Jurkat, Clone E6-1 (cell line): ENCODE results near the gene GFM1.
"Not testable (repeated sequence)": the region's sequence is repeated elsewhere in the genome, so short reads cannot be mapped to it uniquely, and the experiment has no call there.

Experiments
- DNase-seq: peaks from one replicate; pipeline ENCODE4 v3.0.0-alpha.2; 2011; ENCODE audit warnings: low read depth, low spot score
- H3K4me3 ChIP-seq: 2 replicates; pipeline ENCODE4 v1.5.1; 2011; ENCODE audit warnings: mild to moderate bottlenecking, low read length, control low read depth, moderate library complexity

GFM1 gene

DNA sequence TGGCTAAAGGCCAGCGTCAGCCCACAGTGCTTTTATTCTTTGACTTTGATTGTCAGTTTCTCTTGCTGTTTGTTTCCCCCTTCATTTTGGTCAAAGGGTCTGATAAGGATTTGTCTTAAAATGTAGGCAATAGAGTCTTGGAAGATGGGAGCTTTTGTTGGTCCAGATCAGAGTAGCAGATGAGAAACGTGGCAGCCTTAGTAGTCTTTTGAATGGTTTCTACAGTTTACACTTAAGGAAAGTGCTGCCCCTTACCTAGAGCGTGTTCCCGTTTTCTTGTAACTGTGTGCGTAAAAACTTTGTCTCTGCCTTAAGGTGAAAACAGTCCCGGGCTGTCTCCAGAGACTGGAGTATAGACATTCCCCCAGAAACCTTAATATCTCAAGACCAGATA lies 27.5 kb downstream of the GFM1 start:
- no peak for DNase-seq
- H3K4me3 ChIP-seq: no peak overlapping the region

DNA sequence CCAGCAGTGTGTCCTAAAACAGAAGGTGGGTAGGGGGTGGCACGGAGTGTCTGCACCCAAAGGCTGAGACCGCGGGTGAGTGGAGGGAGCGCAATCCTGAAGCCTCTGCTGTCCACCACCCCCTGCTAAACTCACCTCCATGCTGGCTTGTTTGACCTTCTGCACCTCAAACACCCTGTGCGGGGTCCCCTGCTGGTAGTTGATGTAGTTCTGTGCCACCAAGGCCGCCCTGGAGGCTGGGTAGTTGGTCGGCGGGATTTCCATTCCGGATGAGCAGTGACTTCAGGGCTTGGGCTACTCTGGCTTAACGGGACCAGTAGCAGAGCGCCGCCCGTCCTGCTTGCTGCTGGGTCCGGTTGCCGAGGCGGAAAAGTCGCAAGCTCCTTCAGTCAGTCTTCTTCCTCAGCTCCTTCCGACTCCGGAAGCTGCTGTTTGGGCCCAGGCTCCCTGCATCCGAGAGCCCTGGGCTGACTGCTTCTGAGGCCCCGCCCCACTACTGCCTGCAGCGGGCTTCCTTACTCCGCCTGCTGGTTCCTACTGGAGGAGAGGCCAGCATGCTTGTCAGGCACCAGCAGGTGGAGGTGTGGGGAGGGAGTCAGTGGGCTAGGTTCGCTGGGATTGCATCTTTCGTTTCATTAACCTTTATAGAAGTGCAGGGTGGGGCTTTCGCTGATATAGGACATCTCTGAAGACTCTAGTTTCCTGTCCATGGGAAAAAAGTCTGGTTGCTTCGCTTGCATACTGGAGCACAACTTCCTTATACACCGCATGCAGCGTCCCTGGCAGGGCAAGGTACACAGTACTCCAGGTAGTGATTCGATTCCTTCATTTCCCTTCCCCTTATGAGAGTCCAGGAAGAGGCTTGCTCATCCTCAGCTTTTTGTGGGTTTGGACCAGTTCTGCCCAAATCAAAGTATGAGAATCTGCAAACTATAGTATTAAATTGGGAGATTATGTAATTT lies 28.2 kb downstream of the GFM1 start, which contains the start of gene LXN:
TSS of gene LXN (minus strand) at position 434 of the 962 bp plus-strand sequence. CDS start at position 264, 170 bp downstream.
- no peak for DNase-seq
- no peak within 1 kb of the TSS for H3K4me3 ChIP-seq

DNA sequence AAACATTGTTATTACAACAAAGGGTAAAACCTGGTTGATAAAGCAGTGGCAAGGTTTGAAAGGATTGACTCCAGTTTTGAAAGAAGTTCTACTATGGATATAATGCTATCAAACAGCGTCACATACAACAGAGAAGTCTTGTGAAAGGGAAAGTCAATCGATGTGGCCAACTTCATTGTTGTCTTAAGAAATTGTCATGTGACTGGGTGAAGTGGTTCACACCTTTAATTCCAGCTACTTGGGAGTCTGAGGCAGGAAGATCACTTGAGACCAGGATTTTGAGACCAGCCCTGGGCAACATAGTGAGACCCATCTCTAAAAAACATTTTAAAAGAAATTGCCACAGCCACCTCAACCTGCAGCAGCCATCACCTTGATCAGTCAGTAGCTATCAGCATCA lies 34.4 kb downstream of the GFM1 start:
- DNase-seq: no peak
- H3K4me3 ChIP-seq: no peak overlapping the region

DNA sequence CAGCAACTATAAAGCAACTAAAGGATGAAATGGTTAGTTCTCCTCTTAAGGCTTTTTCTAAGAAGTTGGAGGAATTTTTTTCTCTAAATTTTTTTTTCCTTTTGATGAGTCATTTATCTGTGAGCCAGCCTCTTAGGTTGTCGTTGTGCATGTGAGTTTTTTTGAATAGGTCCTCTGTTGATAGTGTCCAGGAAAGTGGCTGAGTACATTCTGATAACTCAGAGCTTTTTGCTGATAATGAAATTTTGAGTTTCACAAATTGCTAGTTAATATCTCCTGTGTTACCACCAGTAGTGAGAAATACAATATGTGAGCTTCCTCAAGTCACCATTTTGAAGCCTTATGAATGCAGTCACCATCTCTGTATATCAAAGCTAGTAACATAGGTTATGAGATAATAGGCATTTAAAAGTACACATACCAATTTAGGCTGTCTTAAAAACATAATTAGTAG lies 35.2 kb downstream of the GFM1 start:
- no peak overlapping the region for H3K4me3 ChIP-seq
- no peak for DNase-seq

DNA sequence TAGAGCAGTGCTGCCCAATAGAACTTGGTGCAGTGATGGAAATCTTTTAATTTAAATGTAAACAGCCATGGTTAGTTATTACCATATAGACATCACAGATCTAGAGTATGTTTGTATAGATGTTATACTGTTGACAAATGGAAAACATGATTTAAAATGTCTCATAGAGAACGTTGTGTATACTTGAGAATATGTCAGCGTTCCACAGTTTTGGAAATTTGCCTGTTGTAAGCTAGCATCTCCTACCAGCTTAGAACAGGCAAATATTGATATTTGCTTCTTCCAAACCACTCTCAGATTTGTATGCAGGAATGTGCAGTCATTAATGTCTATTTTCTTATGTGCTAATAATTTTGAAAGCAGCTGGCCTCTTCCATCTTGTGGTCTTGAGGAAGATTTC lies 36.5 kb downstream of the GFM1 start:
- no peak for DNase-seq

DNA sequence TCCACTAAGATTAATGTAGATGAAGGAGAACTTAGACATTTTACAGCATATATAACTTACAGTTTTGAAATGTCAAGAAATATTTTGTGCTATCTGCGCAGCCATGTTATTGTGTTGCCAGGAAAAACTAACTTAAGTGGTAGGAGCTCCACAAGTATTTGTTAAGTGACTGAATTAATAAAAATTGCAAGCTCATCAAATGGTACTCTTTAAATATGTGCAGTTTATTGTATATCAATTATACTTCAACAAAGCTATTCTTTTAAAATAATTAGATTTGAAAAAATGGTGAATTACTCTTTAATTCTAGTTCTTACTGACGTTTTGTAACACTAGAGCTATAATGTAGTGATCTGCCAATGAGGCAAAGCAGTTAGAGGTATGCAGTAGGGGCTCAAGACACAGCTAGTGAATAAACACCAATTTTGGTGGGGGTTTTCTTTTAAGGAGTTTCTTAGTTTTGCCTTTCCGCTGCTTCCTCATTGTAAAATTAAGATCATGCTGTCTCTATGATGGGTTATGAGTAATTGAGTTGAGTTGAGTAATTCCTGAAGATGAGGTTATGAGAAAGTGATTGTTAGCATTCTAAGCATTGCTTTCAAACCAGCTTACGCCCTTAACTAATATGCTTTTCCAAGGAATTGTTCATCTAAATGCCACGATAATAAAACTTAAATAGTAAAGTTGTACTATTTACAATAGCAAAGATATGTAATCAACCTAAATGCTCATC lies 39.1 kb downstream of the GFM1 start:
- H3K4me3 ChIP-seq: no peak overlapping the region
- DNase-seq: no peak

More for the DNA sequence above, 36.5 kb downstream of the GFM1 start:
- no peak overlapping the region for H3K4me3 ChIP-seq

DNA sequence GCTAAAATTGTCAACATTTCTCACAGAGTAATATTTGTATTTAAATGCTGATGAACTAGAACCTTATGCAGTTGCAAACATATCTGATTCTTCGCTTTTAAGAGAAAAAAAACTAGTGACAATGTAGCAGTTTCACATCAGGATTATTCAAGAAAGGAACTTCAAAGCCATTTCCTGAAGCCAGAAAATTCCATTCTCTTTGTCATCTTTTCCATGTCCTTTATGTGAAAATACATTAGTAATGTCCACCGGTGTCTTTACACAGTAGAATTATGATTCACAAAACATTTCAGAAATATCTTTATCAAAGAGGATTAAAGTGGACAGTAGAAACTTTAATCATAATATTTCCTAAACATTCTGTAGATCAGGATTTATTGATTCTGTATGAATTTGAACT lies 40.8 kb downstream of the GFM1 start:
- DNase-seq: no peak
- H3K4me3 ChIP-seq: no peak overlapping the region

DNA sequence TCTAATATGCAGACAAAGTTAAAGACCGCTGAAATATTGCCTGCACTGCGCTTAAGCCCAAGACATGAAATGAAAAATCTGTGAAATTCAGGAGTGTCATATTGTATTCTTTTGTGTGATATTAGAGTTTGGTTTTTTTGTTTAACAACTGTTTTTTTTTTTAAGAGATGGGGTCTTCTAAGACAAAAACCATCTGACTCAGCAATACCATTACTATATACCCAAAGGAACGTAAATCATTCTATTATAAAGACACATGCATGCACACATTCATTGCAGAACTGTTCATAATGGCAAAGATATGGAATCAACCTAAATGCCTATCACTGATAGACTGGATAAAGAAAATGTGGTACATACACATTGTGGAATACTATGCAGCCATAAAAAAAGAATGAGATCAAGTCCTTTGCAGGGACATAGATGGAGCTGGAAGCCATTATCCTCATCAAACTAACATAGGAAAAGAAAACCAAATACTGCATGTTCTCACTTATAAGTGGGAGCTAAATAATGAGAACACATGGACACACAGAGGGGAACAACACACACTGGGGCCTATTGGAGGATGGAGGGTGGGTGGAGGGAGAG lies 49.6 kb downstream of the GFM1 start:
- DNase-seq: not testable (repeated sequence)

DNA sequence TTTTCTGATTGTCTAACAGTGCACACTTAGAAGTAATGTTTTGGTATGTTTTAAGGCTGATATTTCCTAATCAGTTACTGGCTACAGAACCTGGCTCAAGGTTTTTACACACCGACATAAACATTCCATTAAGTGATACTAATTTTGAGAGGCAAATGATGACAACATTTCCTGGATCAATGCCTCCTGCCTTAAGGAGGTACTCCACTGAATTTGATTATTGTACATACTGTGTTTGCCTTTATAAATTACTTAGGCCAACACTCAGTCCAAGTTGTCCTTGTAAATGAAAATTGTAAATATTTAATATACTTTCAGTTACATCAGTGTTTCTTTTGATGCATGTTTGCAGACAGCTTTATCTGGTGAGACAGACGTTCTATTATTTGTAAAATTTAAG lies 52.3 kb downstream of the GFM1 start:
- no peak for DNase-seq
- H3K4me3 ChIP-seq: no peak overlapping the region

More for the DNA sequence above, 49.6 kb downstream of the GFM1 start:
- H3K4me3 ChIP-seq: not testable (repeated sequence)

DNA sequence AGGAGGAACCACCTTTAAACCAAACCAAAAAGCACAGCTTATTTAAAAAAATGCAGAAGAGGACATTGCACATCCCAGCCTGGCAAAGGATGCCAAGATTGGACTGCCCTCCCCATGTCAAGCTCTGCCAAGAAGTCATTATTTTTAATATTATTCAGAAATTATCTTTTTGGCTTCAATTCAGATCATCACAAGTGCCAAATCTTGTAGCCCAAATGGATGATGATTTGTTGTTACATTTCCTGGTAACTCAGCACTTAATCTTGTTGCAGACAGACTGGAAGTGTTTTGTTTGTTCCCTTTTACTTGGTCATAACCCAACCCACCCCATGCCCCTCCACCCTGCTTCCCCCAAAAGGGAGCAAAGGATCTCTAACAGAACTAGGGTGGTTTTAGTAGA lies 56.2 kb downstream of the GFM1 start:
- DNase-seq: no peak
- H3K4me3 ChIP-seq: no peak overlapping the region

DNA sequence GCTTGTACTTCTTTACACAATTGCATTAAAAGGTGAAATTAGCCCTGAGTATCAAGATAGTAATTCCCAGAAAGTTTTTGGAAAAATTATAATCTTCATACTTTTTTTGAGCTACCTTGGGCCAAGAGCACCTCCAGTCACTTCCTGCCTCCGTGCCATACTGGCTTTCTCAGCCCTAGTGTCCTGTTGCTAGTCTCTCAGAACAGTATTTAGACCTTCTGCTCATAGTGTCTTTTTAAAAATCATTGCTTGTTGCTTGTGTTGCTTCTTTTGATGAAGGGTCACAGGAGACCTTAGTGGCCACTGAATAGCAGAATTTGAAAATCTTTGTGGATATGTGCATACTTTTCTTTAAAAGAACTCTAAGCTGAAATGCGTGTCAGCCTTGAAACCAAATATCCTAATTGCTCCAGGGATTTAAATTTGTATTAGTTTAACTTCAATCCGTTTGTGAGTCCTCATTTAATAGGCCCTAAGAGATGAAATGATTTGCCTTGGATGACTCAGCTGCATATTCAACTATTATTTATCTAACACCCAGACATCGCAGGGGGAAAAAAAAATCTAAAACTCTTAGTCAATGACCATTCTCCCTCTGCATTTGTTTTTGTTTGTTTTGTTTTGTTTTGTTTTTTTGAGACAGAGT lies 57.2 kb downstream of the GFM1 start:
- DNase-seq: no peak
- no peak overlapping the region for H3K4me3 ChIP-seq

DNA sequence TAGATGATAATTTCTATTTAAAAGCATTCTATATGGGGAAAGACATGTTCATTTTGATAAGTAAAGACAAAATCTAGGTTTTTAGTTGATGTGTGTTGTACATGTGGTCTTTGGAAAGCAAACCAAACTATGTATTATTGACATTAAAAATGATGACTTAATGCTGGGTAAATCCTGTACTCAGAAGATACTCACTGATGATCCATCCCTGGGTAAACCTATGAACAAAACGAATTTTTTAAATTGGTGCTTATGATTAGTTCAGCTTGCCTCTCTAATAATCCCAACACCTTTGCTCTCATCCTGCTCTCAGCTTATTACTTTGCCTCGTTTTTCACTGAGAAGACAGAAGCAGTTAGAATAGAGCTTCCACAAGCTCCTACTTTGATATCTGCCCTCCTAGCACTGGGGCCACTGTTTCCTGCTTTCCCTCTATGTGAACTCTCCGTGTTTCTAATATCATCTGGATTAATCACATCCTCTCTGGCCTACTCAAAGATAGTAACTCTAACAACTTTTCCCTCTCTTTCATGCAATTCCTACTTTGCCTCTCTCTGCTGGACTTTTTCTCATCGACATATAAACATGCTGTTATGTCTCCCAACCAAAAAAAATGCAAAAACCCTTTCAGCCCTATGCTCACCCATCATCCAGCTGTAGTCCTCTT lies 58.6 kb downstream of the GFM1 start:
- no peak overlapping the region for H3K4me3 ChIP-seq
- no peak for DNase-seq

DNA sequence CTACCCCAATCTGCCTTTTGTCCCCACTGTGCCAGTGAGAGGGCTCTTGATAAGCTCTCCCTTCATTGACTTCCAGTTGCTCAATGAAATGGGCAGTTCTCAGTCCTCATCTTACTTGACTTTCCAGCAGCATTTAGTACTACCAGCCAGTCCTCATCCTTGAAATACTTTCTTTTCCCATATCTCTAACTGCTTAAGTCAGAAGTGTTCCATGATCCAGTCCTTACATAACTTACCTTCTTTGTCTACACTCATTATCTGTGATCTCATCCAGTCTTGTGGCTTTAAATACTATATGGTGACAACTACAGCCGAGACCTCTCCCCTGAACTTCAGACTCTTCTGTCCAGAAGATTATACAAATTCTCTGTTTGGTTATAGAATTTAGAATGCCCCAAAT lies 59.2 kb downstream of the GFM1 start:
- DNase-seq: no peak
- no peak overlapping the region for H3K4me3 ChIP-seq

DNA sequence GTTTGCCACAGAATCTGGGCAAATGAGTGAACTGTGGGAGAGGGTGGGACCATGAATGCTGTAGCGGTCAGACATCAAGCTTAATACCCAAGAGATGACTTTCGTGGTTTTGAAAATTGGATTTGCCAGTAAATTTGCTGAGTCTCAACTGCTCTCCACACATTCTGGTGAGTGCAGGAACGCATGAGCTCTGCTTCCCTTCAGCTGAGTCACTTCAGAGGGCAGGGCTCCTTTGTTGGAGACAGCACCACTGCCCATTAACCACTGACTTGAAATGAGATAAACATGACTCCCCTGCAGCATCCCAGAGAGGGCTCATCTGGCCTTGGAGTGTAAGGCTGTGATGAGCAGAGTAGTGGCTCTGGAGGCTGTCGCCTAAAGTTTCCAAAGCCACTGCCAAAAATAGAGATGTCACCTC lies 65.3 kb downstream of the GFM1 start:
- DNase-seq: no peak
- no peak overlapping the region for H3K4me3 ChIP-seq

DNA sequence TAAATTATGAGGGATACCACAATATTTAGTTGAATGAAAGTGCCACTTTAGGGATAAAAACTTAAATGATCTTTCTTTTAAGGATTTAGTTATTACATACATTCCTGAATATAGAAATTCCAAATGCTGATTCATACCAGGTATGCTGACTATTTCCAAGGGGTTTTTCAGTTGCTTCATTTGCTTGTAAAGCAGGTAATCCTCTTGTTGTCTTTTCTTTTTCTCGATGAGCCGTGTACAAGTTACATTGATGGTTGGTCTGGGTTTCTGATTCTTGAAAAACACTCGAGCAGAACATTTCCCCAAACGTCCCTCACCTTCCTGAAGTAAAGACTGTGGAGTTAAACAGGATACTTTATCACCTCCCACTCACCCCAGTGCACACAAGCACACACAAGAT lies 66.3 kb downstream of the GFM1 start:
- H3K4me3 ChIP-seq: no peak overlapping the region
- no peak for DNase-seq

DNA sequence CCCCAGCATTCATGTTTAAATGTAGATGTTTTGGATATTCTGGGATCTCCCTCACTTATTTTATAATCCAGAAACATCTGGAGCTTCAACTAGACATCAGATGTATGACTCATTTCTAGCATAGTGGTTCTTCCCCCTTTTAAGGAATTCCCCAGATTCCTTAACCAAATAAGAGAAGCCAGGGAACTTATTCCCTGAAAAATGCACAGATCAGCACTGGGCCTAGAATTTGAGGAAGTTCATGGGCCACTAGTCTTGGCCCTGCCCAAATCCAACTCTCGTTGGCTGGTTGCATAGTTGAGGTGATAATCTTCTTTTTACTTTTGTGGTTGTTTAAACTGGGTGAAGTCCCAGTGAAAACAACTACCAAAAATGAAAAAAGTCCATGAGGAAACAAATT lies 67.6 kb downstream of the GFM1 start:
- H3K4me3 ChIP-seq: no peak overlapping the region
- no peak for DNase-seq

DNA sequence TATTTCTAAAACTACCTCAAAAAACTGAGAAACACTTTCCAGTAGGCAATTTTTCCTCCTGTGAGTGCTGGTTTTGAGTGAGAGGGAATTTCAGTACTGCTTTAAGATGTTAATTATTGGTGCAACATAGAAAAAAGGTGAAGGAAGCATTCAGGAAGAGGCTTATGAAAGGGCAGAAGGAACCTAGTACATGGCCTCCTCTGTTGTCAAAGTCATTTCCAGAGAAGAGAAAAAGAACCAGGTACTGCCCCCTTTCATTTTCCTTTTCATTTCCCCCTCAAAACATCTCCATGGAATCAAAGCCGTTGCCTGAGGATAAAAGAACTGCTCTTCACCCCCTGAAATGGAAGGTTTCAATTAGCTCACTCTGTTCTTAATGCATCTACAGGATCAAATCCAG lies 68.1 kb downstream of the GFM1 start:
- H3K4me3 ChIP-seq: no peak overlapping the region

DNA sequence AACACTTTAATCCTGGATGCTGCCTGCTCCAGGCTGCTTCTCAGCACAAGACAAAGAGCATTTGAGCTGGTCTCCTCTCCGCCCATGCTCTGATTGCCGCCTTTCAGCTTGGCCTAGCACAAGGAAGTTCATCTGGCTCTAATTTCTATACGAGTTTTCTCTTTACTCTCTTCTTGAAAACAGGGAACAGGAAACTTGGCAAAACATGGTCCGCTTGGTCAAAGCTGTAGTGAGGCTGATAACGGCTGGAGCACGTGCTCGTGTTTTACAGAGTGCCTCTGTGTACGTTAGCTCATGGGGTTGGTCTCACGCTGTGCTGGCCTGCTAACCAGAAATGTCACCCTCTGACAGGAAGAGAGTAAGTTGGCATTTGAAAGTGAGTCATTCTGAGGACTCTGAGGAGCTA lies 68.8 kb downstream of the GFM1 start:
- DNase-seq: no peak
- no peak overlapping the region for H3K4me3 ChIP-seq

More for the DNA sequence above, 68.1 kb downstream of the GFM1 start:
- no peak for DNase-seq

DNA sequence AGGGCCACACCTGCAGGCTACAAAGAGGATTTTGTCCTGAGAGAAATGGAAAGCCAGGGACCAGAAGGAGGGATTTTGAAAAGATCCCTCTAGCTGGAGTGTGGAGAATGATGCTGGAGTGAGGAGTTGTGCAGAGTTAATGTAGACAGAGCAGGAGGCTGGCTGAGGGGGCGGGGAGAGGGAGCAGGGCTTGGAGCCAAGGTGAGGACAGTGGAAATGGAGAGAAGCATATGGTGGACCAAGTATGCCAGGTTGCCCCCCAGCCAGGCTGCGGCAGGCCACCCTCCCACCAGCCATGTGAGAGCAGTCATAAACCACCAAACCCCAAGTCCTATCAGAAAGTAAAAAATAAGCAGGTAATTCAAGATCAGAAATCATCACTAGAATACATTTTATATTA lies 73.2 kb downstream of the GFM1 start:
- H3K4me3 ChIP-seq: no peak overlapping the region
- no peak for DNase-seq
